ENCODE results near the gene UBE2Q2.
A peak's percentile ranks its signal among the peaks of the same experiment; 100 is the strongest.

The UBE2Q2 gene

DNA sequence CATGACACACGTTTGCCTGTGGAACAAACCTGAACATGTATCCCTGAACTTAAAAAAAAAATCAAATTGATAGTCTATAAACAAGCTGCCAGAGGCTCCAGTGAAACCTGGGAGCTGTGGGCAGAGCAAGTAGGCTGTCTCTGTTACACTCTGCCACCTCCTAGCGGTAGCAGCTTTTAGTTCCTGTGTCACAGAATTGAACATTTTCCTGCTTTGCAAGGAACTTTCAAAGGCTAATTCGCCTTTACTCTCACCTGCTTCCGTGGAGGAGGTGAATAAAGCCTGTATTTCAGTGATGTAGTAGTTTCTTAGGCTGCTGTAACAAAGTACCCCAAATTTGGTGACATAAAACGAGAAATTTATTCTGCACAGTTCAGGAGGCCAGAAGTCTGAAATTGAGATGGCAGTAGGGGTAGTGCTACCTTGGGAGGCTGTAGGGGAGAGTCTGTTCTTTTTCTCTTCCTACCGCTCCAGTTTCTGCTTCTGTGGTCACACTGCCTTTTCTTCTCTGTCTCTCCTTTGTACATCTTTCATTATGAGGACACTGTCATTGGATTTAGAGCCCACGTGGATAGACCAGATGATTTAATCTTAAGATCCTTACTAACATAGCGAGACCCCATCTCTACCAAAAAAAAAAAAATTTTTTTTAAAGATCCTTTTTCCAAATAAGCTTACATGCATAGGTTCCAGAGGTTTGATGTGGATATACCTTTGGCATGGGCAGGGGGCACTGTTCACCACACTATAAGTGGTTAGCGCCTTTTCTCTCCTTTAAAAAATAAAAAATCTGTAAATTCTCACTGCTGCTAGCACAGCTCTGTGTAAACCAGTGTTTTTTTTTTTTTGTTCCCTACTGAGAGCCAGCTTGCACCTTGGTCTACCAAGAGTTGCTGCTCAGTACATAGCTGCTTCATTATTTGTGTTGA lies 85.7 kb downstream of the UBE2Q2 start:
- no peak for DNase-seq

DNA sequence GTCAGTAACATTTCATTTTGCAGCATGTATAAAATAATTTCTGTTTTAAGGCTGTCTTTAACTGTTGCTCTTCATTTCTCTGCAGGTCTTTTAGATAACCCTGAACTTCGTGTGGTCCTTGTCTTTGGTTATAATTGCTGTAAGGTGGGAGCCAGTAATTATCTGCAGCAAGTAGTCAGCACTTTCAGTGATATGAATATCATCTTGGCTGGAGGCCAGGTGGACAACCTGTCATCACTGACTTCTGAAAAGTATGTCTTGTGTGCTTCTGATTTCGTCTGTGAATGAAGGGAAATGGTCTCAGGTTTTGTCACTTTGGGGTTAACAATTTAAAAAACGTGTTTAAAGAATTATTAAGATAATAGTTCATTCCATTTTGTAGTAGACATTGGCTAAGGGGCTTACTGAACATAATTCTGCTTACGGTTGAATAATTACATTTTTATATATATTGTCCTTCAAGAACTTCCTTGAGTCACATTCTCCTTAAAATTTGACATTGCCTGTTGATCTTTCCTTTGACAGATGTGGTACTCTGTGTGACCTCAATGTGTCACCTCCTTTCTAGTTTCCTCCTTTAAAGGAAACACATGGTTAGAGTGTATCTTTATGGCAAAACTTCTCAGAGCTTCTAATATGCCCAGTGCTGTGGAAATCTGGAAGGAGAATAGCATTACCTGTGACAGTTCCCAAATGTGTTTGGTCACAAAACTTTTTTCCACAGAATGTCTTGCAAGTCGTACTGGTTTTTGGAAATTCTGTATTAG lies 86.7 kb downstream of the UBE2Q2 start:
- DNase-seq: no peak

DNA sequence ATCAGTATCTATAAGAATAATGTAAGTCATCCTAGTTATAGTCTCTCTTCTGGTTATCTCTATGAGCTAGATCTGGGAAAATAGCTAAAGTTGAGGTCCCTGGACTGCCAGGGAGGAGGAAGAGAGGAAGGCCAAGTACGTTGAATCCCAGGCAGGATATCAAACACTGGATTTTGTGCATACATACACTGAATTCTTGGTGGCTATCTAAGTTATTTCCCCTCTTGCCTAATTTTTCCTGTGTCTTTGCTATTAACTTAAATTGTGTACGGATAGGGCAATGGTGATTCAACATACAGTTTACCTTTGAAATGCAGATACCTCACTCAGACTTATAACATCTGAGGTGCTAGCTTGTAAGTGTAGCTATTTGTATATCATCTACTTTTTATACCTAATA lies 87.6 kb downstream of the UBE2Q2 start:
- no peak for DNase-seq

DNA sequence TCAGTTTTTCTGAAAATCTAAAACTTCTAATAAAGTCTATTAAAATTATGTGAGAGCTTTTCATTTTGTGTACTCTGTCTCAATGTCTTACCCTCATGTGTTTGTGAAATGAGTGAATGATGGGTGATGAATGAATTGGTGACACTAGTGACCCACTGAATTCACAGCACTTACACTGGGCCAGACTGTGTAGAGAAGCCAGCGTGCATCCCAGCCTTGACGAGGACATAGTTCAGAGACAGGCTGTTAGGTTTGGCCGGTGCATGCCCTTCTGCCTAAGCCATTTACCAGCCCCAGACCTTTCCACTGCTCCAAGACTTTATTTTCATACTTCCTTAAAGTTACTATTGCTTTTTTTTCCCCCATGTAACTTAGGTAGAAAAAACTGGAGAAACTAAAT lies 99.2 kb downstream of the UBE2Q2 start:
- no peak for DNase-seq

DNA sequence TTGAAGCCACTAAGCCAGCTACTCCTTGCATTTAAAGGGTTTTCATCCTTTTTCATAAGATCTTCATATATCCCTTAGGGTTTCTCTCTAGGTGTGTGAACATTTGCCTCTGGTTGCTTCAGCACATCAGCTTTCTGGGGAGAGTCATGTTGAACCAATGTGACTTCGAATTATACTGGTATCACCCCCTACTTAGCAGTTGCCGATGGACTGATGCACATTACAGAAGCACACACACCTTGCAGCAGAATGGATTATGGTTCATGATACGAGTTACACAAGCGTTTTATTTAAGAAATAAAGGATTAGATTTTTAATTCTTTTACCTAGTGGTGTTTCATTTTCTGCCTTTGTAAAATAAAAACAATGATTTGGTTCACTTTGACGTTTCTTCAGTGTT lies 100.0 kb downstream of the UBE2Q2 start:
- no peak for DNase-seq

DNA sequence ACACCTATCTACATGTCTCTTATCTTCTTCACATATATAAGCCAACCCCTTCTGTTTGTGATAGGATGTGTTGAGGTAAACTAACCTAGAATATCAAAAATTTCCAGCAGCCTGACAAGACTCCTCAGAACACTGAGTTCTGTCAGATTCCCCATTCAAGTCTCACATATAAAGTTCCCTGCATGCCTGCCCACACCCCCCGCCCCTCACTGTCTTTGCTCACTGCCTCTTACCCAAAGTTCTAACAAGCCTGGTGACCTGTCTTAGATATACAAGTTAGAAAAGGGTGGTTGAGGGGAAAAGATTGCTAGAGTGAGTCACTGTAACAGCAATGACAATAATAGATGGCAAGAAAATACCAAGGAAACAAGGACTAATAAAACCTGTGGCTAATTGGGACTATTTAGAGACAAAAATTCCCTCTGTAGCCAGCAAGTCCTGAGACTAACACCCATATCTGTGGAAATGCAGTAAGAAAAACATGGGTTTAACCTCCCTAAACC lies 100.5 kb downstream of the UBE2Q2 start:
- DNase-seq: no peak

DNA sequence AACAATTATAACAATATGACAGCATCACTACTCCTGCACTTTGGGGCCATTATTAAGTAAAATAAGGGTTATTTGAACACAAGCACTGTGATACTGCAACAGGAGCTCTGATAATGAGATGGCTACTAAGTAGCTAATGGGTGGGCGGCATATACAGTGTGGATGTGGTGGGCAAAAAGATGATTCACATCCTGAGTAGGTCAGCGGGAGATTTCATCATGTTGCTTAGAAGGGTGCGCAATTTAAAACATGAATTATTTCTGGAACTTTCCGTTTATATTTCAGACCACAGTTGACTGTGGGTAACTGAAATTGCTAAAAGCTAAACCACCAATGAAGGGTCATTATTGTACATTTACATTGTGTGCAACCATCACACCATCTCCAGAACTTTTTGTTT lies 102.7 kb downstream of the UBE2Q2 start:
- no peak for DNase-seq

DNA sequence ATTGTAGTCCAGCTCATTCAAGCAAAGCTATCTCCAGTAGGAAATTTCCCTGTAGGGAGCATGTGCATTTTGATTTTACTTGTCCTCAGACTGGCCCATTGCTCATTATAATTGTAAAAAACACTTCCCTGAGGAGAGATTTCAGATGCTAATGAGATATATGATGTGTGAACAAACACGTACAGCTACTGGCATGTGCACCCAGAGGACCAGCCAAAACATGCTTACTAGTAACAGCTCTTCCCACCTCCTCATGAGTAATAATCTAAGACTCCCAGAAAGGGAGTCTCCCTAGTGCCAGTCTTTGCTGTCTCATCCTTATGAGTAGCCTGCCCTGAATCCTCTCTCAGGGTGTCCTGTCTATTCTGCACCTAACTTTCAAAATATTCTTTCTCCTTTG lies 103.8 kb downstream of the UBE2Q2 start:
- DNase-seq: peak; percentile 83

DNA sequence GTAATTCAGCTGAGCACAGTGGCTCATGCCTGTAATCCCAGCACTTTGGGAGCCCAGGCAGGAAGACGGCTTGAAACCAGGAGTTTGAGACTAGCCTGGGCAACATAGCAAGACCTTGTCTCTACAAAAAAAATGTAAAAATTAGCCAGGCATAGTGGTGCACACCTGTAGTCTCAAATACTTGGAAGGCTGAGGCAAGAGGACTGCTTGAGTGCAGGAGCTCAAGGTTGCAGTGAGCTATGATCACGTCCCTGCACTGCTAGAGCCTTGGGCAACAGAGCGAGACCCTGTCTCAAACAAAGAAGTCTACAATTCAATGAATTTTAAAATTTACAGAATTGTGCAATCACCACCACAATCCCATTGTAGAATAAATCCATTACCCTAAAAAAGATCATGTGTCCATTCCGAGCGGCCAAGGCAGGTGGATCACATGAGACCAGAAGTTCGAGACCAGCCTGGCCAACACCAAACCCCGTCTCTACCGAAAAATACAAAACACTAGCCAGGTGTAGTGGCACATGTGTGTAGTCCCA lies 105.6 kb downstream of the UBE2Q2 start:
- DNase-seq: no peak
